HepG2 (cell line): ENCODE data around the gene CERS4. TPM values are rescaled to one million over a fixed set of nuclear protein-coding genes. Genes with fewer than 3 reads are reported as not detected.
A peak's percentile ranks its signal among the peaks of the same experiment; 100 is the strongest.

Source experiments
- CENPT ChIP-seq: sonication (generic); formaldehyde crosslinking; IDR thresholded peaks from 2 replicates; pipeline ENCODE4 v1.8.0; 2022; ENCODE audit warnings: low read depth, mild to moderate bottlenecking, moderate library complexity, missing genetic modification reagents
- DPF2 ChIP-seq: sonication (generic); formaldehyde crosslinking; IDR thresholded peaks from 2 replicates; pipeline ENCODE4 v1.4.0; 2020; ENCODE audit warnings: mild to moderate bottlenecking, low read depth, missing genetic modification reagents, borderline replicate concordance
- EZH2 ChIP-seq: conservative IDR thresholded peaks from 2 replicates; pipeline ENCODE4 v1.6.1; 2012; ENCODE audit warnings: mild to moderate bottlenecking, low read depth, low read length, moderate library complexity
- FOSL2 ChIP-seq: sonication (generic); formaldehyde crosslinking; IDR thresholded peaks from 2 replicates; pipeline ENCODE4 v1.4.0; 2020; ENCODE audit warnings: missing genetic modification reagents
- HDAC2 ChIP-seq: sonication (generic); formaldehyde crosslinking; IDR thresholded peaks from 2 replicates; pipeline ENCODE4 v1.4.0; 2020; ENCODE audit warnings: missing genetic modification reagents
- HMG20B ChIP-seq: conservative IDR thresholded peaks from 2 replicates; pipeline ENCODE4 v1.6.1; 2016; ENCODE audit warnings: missing genetic modification reagents, missing compliant biosample characterization
- HNRNPLL ChIP-seq: fragments of 200-400 bp; formaldehyde crosslinking; IDR thresholded peaks from 2 replicates; pipeline ENCODE4 v1.6.1; 2017; ENCODE audit warnings: mild to moderate bottlenecking, low read depth, low read length; ENCODE audit not compliant: poor library complexity, severe bottlenecking
- KAT8 ChIP-seq: IDR thresholded peaks from 2 replicates; pipeline ENCODE4 v1.6.1; 2016; ENCODE audit warnings: missing genetic modification reagents, missing compliant biosample characterization
- KLF16 ChIP-seq, 2 experiments: sonication (generic) in 1 of 2; formaldehyde crosslinking in 1 of 2; IDR thresholded peaks; 2 replicates each; pipeline versions ENCODE4 v1.6.1 to v1.8.0; 2016 to 2023; ENCODE audit warnings: missing genetic modification reagents in 2 of 2, missing compliant biosample characterization in 1 of 2
- MAFG ChIP-seq: sonication (generic); formaldehyde crosslinking; IDR thresholded peaks from 2 replicates; pipeline ENCODE4 v1.5.1; 2020; ENCODE audit warnings: mild to moderate bottlenecking, missing genetic modification reagents
- SCMH1 ChIP-seq: sonication (generic); formaldehyde crosslinking; IDR thresholded peaks from 2 replicates; pipeline ENCODE4 v1.9.0; 2021; ENCODE audit warnings: missing genetic modification reagents, mild to moderate bottlenecking, borderline replicate concordance
- SIN3A ChIP-seq: IDR thresholded peaks from 2 replicates; pipeline ENCODE4 v1.6.1; 2011; ENCODE audit warnings: low read depth, mild to moderate bottlenecking, control low read depth, low read length, borderline replicate concordance
- SP1 ChIP-seq, 2 experiments: fragments of 450-650 bp in 1 of 2; sonication (generic) in 1 of 2; formaldehyde crosslinking in 1 of 2; IDR thresholded peaks; 2 replicates each; pipeline versions ENCODE4 v1.4.0 to v1.6.1; 2016 to 2020; ENCODE audit warnings: missing genetic modification reagents in 1 of 2
- YY1 ChIP-seq: IDR thresholded peaks from 2 replicates; pipeline ENCODE4 v1.6.1; 2011; ENCODE audit warnings: low read length, low read depth, moderate library complexity, mild to moderate bottlenecking; ENCODE audit not compliant: insufficient read depth, insufficient replicate concordance
- ZBTB38 ChIP-seq: sonication (generic); formaldehyde crosslinking; IDR thresholded peaks from 2 replicates; pipeline ENCODE4 v1.5.1; 2020; ENCODE audit warnings: mild to moderate bottlenecking, missing genetic modification reagents
- ZFP37 ChIP-seq: sonication (generic); formaldehyde crosslinking; IDR thresholded peaks from 2 replicates; pipeline ENCODE4 v1.4.0; 2020; ENCODE audit warnings: missing genetic modification reagents, borderline replicate concordance
- ZNF264 ChIP-seq: sonication (generic); formaldehyde crosslinking; IDR thresholded peaks from 2 replicates; pipeline ENCODE4 v1.4.0; 2020; ENCODE audit warnings: missing genetic modification reagents
- ZNF350 ChIP-seq: sonication (generic); formaldehyde crosslinking; IDR thresholded peaks from 2 replicates; pipeline ENCODE4 v1.4.0; 2020; ENCODE audit warnings: mild to moderate bottlenecking, low read depth, missing genetic modification reagents, borderline replicate concordance
- ZNF678 ChIP-seq: sonication (generic); formaldehyde crosslinking; IDR thresholded peaks from 2 replicates; pipeline ENCODE4 v1.4.0; 2020; ENCODE audit warnings: mild to moderate bottlenecking, missing genetic modification reagents
- ZNF839 ChIP-seq: sonication (generic); formaldehyde crosslinking; IDR thresholded peaks from 2 replicates; pipeline ENCODE4 v1.4.0; 2020; ENCODE audit warnings: missing genetic modification reagents, mild to moderate bottlenecking, borderline replicate concordance
- polyA plus RNA-seq, 8 experiments: library from polyadenylated mRNA; depleted of rRNA in 3 of 8; stranded (reverse) in 7 of 8; unstranded in 1 of 8; fragments of >200 nt; fragmentation: Illumina TruSeq in 4 of 8; extraction: Trizol in 4 of 8; gene quantifications; 2 replicates each; pipeline versions ENCODE4 v1.2.1 to v1.2.3, GENCODE V29; 2011 to 2016; ENCODE audit warnings: low read depth in 4 of 8, missing spikeins in 1 of 8, mixed read lengths in 1 of 8; ENCODE audit not compliant: insufficient read depth in 1 of 8
- total RNA-seq, 5 experiments: library from RNA; depleted of rRNA; stranded (reverse); fragments of >200 nt; fragmentation: Illumina TruSeq; extraction: Trizol; gene quantifications; 2 replicates each; pipeline ENCODE4 v1.2.3, GENCODE V29; 2016; ENCODE audit warnings: low read depth in 1 of 5
- TF ChIP-seq, protein P1 (sequence below): sonication (generic); formaldehyde crosslinking; IDR thresholded peaks from 2 replicates; pipeline ENCODE4 v1.5.1; 2020; ENCODE audit warnings: missing genetic modification reagents, mild to moderate bottlenecking, borderline replicate concordance
- TF ChIP-seq, protein P2 (sequence below): sonication (generic); formaldehyde crosslinking; IDR thresholded peaks from 2 replicates; pipeline ENCODE4 v1.5.1; 2020; ENCODE audit warnings: mild to moderate bottlenecking, missing genetic modification reagents, borderline replicate concordance
- TF ChIP-seq, protein P3 (sequence below): sonication (generic); formaldehyde crosslinking; IDR thresholded peaks from 2 replicates; pipeline ENCODE4 v1.4.0; 2020; ENCODE audit warnings: missing genetic modification reagents
- TF ChIP-seq, protein P4 (sequence below): sonication (generic); formaldehyde crosslinking; IDR thresholded peaks from 2 replicates; pipeline ENCODE4 v1.4.0; 2020; ENCODE audit warnings: missing genetic modification reagents
- TF ChIP-seq, protein P5 (sequence below): IDR thresholded peaks from 2 replicates; pipeline ENCODE4 v1.6.1; 2012; ENCODE audit warnings: inconsistent platforms

The CERS4 gene
- total and polyA plus RNA-seq, 2 of the 13 experiments (the other 11 are each of a cell fraction or from before 2014, with no cell fraction given), result 74.7 to 83.5 TPM

DNA sequence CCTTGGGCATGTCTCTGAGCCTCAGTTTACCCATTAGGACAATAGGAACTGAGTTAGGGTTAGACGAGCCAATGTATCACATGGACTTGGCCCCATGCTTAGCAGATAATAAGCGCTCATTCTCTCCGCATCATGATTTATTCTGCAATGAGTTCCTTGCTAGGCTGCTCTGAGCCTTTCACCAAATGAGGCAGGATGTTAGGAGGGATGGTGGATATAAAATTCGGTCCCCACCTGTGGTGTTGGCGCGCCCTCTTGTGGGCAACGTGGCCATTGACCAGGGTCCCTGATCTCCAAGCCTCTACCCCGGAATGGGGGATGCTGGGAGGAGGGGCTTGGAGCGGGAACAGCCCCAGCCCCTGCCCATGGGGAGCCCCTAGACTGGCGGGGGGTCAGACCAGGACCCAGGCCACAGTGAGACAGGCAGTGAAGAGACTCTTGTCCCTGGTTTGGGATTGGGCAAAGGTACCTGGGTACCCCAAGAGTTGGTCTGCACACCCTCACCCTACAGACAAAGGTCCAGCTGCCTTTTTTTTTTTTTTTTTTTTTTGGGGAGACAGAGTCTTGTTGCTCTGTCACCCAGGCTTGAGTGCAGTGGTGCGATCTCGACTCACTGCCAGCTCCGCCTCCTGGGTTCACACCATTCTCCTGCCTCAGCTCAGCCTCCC lies 43.9 kb downstream of the CERS4 start (continued):
- TF ChIP-seq CENPT (CRISPR knock-in tag), result no peak
- TF ChIP-seq ZBTB38 (CRISPR knock-in tag), result 0 out of 2 replicates have a peak, but pooled peaks have one; percentile 49
- TF ChIP-seq, protein P1, sequence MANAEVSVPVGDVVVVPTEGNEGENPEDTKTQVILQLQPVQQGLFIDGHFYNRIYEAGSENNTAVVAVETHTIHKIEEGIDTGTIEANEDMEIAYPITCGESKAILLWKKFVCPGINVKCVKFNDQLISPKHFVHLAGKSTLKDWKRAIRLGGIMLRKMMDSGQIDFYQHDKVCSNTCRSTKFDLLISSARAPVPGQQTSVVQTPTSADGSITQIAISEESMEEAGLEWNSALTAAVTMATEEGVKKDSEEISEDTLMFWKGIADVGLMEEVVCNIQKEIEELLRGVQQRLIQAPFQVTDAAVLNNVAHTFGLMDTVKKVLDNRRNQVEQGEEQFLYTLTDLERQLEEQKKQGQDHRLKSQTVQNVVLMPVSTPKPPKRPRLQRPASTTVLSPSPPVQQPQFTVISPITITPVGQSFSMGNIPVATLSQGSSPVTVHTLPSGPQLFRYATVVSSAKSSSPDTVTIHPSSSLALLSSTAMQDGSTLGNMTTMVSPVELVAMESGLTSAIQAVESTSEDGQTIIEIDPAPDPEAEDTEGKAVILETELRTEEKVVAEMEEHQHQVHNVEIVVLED (CRISPR knock-in tag), result no peak
- no peak for TF ChIP-seq HMG20B (CRISPR knock-in tag)
- no peak for TF ChIP-seq SCMH1
- TF ChIP-seq DPF2 (CRISPR knock-in tag), result no peak
- TF ChIP-seq EZH2, result no peak
- peak; percentile 26 for TF ChIP-seq YY1
- no peak for TF ChIP-seq SIN3A
- TF ChIP-seq ZFP37 (CRISPR knock-in tag), result no peak
- no peak for TF ChIP-seq HNRNPLL
- peak; percentile 26; the same call in 1 of the 2 replicates for TF ChIP-seq HDAC2 (CRISPR knock-in tag)
- TF ChIP-seq ZNF350 (CRISPR knock-in tag), result peak; percentile 43; the same call in 1 of the 2 replicates
- no peak for TF ChIP-seq ZNF678 (CRISPR knock-in tag)
- TF ChIP-seq, protein P2, sequence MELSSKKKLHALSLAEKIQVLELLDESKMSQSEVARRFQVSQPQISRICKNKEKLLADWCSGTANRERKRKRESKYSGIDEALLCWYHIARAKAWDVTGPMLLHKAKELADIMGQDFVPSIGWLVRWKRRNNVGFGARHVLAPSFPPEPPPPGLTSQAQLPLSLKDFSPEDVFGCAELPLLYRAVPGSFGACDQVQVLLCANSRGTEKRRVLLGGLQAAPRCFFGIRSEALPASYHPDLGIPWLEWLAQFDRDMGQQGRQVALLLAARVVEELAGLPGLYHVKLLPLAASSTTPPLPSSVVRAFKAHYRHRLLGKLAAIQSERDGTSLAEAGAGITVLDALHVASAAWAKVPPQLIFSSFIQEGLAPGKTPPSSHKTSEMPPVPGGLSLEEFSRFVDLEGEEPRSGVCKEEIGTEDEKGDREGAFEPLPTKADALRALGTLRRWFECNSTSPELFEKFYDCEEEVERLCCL (CRISPR knock-in tag), result no peak
- TF ChIP-seq, protein P3, sequence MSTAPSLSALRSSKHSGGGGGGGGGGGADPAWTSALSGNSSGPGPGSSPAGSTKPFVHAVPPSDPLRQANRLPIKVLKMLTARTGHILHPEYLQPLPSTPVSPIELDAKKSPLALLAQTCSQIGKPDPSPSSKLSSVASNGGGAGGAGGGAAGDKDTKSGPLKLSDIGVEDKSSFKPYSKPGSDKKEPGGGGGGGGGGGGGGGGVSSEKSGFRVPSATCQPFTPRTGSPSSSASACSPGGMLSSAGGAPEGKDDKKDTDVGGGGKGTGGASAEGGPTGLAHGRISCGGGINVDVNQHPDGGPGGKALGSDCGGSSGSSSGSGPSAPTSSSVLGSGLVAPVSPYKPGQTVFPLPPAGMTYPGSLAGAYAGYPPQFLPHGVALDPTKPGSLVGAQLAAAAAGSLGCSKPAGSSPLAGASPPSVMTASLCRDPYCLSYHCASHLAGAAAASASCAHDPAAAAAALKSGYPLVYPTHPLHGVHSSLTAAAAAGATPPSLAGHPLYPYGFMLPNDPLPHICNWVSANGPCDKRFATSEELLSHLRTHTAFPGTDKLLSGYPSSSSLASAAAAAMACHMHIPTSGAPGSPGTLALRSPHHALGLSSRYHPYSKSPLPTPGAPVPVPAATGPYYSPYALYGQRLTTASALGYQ (CRISPR knock-in tag), result no peak
- TF ChIP-seq, protein P4, sequence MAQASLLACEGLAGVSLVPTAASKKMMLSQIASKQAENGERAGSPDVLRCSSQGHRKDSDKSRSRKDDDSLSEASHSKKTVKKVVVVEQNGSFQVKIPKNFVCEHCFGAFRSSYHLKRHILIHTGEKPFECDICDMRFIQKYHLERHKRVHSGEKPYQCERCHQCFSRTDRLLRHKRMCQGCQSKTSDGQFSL (CRISPR knock-in tag), result peak; percentile 58; the same call in 1 of the 2 replicates
- no peak for TF ChIP-seq MAFG
- TF ChIP-seq ZNF264 (CRISPR knock-in tag), result no peak
- no peak for TF ChIP-seq ZNF839
- no peak for TF ChIP-seq SP1 (IDR thresholded peaks at IDR 0.05)
- no peak; the same call in 1 of the 2 replicates for TF ChIP-seq SP1 (CRISPR knock-in tag; IDR thresholded peaks at IDR 0.05)
- TF ChIP-seq KLF16 (CRISPR knock-in tag; IDR thresholded peaks at IDR 0.05), result peak in 1 of 2 experiments; percentile 49; a peak in 1 of 4 replicates
- peak; percentile 31; the same call in 1 of the 2 replicates for TF ChIP-seq FOSL2 (CRISPR knock-in tag)
- no peak for TF ChIP-seq KAT8
- TF ChIP-seq, protein P5, sequence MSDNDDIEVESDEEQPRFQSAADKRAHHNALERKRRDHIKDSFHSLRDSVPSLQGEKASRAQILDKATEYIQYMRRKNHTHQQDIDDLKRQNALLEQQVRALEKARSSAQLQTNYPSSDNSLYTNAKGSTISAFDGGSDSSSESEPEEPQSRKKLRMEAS, result no peak; the same call in 1 of the 2 replicates
